HG02588 (cell line): Measurements from ENCODE around the gene ZNF695.
A peak's percentile ranks its signal among the peaks of the same experiment; 100 is the strongest.
"Not testable (repeated sequence)": the region's sequence is repeated elsewhere in the genome, so short reads cannot be mapped to it uniquely, and the experiment has no call there.

Source experiments
- ATAC-seq: cut with Tn5 transposase; IDR thresholded peaks from one replicate; pipeline ENCODE4 v1.9.1; 2021; ENCODE audit warnings: mild to moderate bottlenecking, moderate library complexity; ENCODE audit not compliant: unreplicated experiment

The ZNF695 gene

GRCh38 chr1:247007511-247008405 is at the start of gene ZNF695:
ZNF695 (minus strand) TSS chr1:247008057; CDS start chr1:247007908, 149 bp downstream.
- ATAC-seq: peak; percentile 100

DNA sequence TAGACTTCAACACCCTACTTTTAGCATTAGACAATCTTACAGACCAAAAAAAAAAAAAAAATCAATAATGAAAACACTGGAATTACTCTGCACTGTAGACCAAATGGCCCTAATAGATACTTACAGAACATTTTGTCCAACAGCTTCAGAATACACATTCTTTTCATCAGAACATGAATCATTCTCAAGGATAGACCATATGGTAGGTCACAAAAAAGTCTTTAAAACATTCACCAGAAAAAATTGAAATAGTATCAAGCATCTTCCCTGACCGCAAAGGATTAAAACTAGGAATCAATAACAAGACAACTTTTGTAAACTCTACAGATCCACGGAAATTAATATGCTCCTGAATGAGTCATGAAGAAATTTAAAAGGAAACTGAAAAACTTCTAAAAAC is 48.2 kb upstream of the ZNF695 start:
- ATAC-seq: no peak

- ATAC-seq: no peak
Measured at GRCh38 chr1:247054992-247055415, 47.1 kb upstream of the ZNF695 start.

DNA sequence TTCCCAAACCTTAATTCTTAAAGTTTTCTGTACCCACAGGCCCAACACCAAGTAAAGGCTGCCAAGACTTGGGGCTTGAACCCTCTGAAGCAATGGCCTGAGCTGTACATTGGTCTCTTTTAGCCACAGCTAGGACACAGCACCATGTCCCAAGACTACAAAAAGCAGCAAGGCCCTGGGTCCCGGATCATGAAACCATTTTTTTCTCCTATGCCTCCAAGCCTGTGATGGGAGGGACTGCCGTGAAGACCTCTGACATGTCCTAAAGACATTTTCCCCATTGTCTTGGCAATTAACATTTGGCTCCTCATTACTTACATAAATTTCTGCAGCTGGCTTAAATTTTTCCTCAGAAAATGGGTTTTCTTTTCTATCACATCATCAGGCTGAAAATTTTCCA is 39.8 kb upstream of the ZNF695 start:
- ATAC-seq: no peak

- no peak for ATAC-seq
Measured at GRCh38 chr1:247047260-247047659, 39.4 kb upstream of the ZNF695 start.

GRCh38 chr1:247043406-247043805 is 35.5 kb upstream of the ZNF695 start:
- ATAC-seq: no peak

- ATAC-seq: no peak
Measured at GRCh38 chr1:247037511-247038320, 29.9 kb upstream of the ZNF695 start.

DNA sequence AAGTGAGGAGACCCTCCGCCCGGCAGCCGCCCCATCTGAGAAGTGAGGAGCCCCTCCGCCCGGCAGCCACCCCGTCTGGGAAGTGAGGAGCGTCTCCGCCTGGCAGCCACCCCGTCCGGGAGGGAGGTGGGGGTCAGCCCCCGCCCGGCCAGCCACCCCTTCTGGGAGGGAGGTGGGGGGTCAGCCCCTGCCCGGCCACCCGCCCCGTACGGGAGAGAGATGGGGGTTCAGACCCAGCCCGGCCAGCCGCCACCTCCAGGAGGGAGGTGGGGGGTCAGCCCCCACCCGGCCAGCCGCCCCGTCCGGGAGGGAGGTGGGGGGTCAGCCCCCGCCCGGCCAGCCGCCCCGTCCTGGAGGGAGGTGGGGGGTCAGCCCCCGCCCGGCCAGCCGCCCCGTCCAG is 24.4 kb upstream of the ZNF695 start:
- not testable (repeated sequence) for ATAC-seq

GRCh38 chr1:247024658-247025057 is 16.8 kb upstream of the ZNF695 start:
- not testable (repeated sequence) for ATAC-seq

DNA sequence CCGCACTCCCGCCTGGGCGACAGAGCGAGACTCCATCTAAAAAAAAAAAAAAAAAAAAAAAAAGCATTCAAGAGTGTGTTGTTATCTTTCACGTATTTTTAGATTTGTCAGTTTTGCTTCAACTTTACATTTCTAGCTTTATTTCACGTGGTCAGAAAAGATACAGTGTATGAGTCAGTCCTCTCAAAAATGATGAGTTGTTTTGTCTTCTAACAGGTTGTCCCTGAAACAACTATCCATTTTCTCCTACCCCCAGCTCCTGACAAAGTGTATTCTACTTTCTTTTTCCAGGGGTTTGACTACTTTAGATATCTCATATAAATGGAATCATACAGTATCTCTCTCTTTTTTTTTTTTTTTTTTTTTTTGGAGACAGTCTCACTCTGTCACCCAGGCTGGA is 5.5 kb upstream of the ZNF695 start:
- no peak for ATAC-seq

DNA sequence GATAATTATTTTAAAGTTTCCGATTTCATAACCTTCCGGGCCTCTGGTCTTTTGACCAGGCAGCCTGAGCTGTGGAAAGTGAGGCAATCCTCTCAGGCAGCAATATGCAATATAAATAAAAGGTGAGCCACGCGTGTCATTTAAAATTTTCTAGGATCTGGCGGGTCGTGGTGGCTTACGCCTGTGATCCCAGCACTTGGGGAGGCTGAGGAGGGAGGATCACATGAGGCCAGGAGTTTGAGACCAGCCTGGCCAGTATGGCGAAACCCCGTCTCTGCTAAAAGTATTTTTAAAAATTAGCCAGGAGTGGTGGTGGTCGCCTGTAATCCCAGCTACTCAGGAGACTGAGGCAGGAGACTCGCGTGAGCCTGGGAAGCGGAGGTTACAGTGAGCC is 546 bp upstream of the ZNF695 start:
- no peak for ATAC-seq

- ATAC-seq: not testable (repeated sequence)
Measured at GRCh38 chr1:247004081-247004480, 3.8 kb downstream of the ZNF695 start.

DNA sequence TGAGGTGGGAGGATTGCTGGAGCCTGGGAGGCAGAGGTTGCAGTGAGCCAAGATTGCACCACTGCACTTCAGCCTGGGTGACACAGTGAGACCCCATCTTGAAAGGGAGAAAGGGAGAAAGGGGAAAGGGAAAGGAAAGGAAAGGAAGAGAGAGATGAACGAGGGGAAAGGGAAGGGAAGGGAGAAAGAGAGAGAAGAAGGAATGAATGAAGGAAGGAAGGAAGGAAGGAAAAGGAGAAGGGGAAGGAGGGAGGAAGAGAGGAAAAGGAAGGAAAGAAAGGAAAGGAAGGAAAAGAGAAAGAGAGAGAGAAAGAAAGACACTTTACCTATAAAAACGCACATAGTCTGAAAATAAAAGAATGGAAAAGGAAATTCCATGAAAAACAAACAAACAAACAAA is 18.0 kb downstream of the ZNF695 start:
- ATAC-seq: no peak

DNA sequence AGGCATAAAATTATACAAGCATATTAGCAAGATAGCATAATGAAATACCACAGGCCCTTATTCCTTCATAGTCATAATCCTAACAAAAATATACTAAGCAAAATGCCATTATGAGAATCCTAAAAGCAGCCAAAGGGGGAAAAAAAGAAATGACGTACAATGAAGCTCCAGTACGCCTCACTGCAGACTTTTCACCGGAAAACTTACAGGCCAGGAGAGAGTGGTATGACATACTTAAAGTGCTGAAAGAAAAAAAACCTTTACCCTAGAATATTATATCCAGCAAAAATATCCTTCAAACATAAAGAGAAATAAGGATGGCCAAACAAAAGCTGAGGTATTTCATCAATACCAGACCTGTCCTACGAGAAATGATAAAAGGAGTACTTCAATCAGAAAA is 19.5 kb downstream of the ZNF695 start:
- ATAC-seq: no peak

DNA sequence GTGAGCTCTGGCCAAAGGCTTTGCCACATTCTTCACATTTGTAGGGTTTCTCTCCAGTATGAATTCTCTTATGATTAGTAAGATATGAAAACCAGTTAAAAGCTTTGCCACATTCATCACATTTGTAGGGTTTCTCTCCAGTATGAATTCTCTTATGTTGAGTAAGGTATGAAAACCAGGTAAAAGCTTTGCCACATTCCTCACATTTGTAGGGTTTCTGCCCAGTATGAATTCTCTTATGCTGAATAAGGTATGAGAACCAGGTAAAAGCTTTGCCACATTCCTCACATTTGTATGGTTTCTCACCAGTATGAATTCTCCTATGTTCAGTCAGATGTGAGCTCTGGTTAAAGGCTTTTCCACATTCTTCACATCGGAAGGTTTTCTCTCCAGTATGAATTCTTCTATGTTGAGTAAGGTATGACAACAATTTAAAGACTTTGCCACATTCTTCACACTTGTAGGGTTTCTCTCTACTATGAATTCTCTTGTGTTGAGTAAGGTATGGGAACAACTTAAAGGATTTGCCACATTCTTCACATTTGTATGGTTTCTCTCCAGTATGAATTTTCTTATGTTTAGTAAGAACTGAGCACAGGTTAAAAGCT is 20.7 kb downstream of the ZNF695 start:
- no peak for ATAC-seq

- no peak for ATAC-seq
Measured at GRCh38 chr1:246978785-246979184, 29.1 kb downstream of the ZNF695 start.

- no peak for ATAC-seq
Measured at GRCh38 chr1:246978281-246978680, 29.6 kb downstream of the ZNF695 start.

DNA sequence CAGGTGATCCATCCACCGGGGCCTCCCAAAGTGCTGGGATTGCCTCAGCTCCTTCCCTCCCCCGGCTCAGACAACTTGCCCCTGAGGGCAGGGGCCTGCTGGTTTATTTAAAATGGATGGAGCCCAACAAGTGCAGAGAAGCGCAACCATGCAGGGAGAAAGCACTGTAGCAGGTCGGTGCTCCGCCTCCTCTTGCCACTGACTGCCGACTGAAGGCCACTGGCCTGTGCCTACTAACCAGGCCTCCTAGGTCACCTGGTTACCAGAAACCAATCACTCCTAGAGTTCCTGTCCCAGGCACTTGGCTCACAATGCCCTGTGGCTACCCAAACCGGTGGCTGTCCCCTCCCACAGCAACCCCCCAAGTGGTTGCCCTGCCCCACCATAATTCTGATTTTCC is 35.9 kb downstream of the ZNF695 start:
- no peak for ATAC-seq

DNA sequence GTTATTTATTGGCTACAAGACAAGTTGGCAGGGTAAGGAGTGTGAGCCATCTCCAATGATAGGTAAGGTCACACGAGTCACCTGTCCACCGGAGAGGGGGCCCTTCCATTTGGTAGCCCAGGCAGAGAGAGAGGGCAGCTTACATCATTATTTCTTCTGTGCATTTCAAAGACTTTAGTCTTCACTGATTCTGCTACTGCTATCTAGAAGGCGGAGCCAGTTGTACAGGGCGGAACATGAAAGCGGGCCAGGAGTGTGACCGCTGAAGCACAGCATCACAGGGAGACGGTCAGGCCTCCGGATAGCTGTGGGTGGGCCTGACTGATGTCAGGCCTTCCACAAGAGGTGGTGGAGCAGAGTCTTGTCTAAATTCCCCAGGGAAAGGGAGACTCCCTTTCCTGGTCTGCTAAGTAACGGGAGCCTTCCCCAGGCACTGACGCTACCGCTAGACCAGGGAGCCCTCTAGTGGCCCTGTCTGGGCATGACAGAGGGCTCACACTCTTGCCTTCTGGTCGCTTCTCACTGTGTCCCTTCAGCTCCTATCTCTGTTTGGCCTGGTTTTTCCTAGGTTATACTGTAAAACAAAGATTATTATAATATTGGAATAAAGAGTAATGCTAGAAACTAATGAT is 36.7 kb downstream of the ZNF695 start:
- no peak for ATAC-seq

- no peak for ATAC-seq
Measured at GRCh38 chr1:246969621-246970020, 38.2 kb downstream of the ZNF695 start.

- no peak for ATAC-seq
Measured at GRCh38 chr1:246966502-246966901, 41.4 kb downstream of the ZNF695 start.
